GM18951 (cell line): Measurements from ENCODE around the gene TRIM33.
"Not testable (repeated sequence)": the region's sequence is repeated elsewhere in the genome, so short reads cannot be mapped to it uniquely, and the experiment has no call there.

Experiments
- POLR2A ChIP-seq: IDR thresholded peaks from 4 replicates; pipeline ENCODE4 v1.6.1; 2011; ENCODE audit warnings: mild to moderate bottlenecking; ENCODE audit not compliant: insufficient read length, insufficient read depth; ENCODE audit errors: extremely low read depth
- in situ Hi-C: fragments of 300-500 bp; cut with MboI; formaldehyde crosslinking; loops from one replicate; pipeline ENCODE4 v1.12.0; 2022; ENCODE audit warnings: low sequenced_read_pairs, mixed read lengths, inconsistent platforms; ENCODE audit not compliant: unreplicated experiment

Gene TRIM33

DNA sequence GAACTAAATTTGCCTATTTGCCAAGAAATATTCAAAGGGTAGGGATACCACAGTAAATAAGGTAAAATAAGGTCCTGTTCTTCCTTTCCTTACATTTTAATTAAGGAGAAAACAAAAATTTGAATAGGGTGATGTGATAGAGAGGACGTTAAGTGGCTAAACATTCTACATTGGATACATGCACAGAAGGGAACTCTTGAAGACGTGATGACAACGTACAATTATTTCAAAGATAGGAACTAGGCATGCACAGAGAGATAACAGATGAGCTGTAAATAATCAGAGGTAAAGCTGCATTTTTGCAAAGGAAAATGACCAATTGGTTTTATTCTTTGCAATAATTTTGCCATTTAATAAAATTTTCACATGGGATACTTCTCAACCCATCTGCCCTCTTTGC is 69.7 kb downstream of the TRIM33 start:
- in situ Hi-C loops, result no loop called here
- TF ChIP-seq POLR2A, result no peak

DNA sequence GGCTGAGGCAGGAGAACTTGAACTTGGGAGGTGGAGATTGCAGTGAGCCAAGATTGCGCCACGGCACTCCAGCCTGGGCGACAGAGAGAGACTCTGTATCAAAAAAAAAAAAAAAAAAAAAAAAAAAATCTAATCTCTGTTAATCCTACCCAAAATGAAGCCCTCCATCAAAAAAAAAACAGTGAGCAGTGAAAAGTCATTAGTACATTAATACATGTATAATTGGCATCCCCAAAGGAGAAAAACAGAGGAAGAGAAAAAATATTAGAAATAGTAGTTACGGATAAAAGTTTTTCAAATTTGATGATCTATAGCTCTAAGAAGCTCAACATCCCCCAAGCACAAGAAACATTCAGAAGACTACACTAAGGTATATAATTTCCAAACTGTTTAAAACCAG is 71.6 kb downstream of the TRIM33 start:
- in situ Hi-C loops, result no loop called here
- TF ChIP-seq POLR2A, result no peak

DNA sequence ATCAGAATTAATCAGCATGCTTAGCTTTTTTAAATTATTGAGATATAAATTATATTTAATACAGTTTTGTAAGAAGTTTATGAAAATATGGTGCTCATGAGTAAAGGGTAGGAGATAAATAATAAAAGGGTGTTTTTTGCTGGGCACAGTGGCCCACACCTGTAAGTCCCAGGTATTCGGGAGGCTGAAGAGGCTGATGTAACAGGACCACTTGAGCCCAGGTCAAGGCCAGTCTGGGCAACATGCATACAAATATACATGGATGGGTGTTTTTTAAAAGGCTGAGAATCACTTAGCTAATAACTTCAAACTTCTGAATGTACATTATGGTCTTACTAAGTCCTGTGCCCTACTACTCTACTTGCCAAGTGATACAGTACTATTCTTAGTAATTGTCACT is 73.2 kb downstream of the TRIM33 start:
- in situ Hi-C loops, result no loop called here
- TF ChIP-seq POLR2A, result no peak

DNA sequence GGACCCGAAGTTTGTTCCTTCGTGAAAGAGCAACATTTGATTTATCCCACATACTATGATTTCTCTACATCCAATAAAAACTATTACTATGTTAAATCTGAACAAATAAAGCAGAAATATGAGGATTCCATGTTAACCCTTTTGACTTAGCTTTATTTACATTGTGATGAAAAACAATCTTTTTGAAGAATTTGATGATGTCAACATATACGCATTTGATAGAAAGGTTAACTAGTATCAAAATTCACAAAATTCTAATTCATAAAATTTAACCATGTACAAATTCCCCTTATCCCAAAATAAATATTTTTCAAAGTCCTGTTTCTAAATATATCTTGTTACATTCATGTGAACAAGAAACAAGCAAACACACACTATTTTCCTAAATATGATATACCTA is 74.2 kb downstream of the TRIM33 start:
- no peak for TF ChIP-seq POLR2A
- in situ Hi-C loops, result no loop called here

DNA sequence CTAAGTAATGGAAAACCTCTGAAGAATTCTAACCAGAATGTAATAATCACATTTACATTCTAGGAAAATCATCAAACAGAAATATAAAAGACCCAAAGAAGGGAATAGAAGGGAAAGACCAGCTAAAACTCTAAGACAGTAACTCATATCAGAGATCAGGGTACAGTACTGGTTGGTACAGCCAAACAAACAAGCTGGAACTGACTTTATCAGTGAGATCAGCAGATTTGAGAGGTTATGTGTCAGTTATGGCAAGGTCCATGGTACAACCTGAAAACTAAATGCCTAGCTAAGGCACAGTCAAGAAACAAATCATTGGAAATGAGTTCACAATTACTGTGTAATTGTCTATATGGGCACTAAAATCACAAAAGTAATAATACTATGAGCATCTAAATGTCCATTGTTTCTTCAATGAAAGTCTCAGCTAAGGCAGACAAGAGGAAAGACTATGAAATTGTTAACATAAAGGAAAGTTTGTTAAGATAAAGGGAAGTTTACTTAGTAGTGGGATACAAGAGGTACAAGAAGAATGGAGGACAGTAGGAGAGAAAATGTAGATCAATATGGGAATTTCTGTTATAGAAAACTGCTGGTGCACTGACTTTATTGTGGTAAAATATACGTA is 75.8 kb downstream of the TRIM33 start:
- in situ Hi-C loops, result no loop called here
- no peak for TF ChIP-seq POLR2A

DNA sequence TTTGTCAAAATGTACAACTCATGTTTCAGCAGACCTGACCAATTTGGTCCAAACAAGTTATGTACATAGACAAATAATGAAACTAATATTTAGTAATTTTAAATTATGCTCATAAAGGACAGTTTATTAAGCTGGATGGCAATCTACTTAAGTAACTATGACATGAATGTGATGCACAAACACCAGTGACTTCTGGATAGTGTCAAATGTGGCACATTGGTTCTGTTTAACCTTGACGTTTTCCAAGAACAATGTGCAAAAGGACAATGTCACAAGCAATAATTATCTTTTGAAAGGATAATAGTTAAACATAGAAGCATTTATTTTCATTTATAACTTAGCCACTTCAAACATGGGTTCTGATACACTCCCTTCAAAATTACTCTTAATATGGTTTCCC is 80.0 kb downstream of the TRIM33 start:
- no peak for TF ChIP-seq POLR2A
- in situ Hi-C loops, result no loop called here

DNA sequence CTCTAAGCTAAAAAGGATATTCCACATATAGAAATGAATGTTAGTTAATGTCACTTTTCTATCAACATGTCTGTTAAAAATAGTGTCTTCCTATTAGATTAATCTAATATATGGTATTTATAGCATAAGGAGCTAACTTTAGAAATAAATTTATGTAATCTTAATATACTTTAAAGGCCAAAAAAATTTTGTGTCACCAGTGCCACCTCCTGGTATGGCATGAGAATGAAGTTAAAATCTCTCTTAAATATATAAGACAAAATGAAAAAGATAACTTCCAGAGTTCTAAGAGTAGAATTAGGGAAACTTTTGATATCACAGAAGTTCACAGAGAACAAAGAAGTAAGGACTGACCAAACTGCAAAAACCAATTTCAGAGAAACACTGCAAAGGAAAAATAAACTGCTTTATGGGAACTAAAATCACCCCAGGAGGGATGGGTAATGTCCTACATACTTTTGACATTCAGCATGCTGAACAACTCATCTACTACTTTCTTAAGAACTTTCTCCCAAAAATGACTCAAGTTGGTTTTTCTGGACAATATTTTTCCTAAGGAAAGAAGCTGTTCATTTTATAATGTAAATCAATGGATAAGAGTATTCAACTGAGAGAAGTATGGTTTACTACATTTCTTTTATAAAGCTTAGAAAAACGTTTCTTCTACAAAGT is 82.8 kb downstream of the TRIM33 start:
- in situ Hi-C loops, result no loop called here
- no peak for TF ChIP-seq POLR2A

DNA sequence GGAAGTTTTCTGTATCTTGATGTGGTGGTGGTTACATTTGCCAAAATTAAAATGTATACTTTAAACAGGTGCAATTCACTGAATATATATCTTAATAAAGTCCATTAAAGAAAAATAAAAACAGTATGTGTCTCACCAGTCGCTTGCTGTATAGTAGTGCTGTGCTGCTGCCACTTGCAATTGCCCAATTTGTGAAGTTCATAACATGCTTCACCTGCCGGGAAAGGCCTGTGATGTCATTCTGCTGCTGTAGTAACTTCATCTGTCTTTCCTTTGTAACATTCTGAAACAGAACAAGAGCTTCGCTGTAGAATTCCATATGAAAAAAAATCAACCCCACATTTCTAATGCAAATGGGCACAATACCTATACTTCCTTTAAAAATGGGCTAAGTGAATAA is 83.4 kb downstream of the TRIM33 start:
- TF ChIP-seq POLR2A, result no peak
- in situ Hi-C loops, result no loop called here

DNA sequence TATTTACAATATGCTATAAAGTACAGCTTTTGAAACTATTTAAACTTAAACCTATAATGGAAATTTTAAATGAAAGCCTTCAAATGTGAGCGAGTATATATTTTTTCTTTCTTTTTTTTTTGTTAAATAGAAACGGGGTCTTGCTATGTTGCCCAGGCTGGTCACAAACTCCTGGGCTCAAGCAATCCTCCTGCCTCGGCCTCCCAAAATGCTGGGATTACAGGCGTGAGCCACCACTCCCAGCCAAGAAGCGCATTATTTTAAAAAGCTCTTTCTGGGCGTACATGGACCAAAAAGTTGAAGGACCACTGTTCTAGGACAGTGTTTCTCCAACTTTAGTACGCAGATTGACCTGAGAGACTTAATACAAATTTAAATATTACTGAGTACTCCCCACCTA is 87.5 kb downstream of the TRIM33 start:
- TF ChIP-seq POLR2A, result no peak
- in situ Hi-C loops, result no loop called here

DNA sequence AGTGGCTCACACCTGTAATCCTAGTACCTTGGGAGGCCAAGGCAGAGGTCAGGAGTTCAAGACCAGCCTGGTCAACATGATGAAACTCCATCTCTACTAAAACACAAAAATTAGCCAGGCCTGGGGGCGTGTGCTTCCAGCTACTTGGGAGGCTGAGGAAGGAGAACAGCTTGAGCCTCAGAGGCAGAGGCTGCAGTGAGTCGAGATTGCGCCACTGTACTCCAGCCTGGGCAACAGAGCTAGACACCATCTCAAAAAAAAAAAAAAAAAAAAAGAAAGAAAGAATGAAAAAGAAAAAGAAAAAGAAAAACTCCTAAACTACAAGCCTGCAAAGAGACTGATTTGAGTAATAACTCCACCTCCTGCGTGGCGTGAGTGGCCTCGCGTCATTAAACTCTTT is 92.1 kb downstream of the TRIM33 start:
- in situ Hi-C loops, result not testable (repeated sequence)

DNA sequence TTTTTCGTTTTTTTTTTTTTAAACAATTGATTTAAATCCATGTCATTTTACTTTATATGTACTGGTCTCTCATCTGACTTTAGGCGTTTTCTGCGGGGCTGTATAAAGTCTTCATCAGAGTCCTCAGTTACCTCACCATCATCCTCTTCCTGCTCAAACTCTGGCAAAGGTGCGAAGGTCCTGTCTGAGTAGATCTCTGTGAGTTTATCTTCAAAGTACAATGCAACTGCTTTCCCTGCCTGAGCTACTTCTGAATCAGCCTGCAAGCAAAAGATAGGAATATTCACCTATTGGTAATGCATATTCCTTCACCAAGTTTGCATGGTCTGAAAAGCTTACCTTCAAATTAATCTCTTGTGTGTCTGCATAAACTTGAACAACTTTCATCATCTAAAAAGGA is 113.4 kb downstream of the TRIM33 start:
- in situ Hi-C loops, result no loop called here
- no peak for TF ChIP-seq POLR2A

DNA sequence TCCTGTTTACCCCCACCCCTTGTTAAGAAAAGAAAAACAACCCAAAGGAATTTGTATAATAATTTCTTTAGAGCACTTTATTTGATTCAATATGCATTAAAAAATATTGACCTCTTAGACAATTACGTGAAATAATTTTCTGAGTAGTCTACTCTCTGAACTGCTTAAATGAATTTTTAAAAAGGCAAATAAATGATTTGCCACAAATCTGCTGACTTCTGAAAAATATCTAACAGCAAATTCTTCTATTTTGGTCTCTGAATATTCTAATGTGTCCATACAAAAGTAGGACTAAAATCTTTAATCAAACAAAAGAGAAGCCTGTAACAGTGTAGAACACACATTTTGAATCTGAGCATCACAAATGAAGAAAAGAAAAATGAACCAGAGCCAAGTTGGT is 115.1 kb downstream of the TRIM33 start:
- in situ Hi-C loops, result no loop called here
- TF ChIP-seq POLR2A, result no peak

DNA sequence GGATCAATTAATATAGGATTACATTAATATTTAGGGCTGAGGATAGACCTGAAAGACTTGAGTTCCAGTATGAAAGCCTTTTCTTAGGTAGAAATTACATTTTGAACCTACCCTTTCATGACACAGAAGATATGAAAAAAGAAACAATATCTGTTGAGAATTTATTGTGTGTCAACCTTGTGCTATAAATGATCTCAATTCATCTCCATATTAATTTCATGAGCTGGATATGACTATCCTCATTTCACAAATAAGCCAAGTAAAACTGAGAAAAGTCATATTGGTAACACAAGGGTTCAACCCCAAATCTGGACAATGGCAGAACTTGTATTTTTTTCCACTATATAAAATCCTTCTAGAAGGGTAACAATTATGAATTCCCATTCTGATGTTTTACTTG is 120.0 kb downstream of the TRIM33 start:
- no peak for TF ChIP-seq POLR2A
- in situ Hi-C loops, result no loop called here

DNA sequence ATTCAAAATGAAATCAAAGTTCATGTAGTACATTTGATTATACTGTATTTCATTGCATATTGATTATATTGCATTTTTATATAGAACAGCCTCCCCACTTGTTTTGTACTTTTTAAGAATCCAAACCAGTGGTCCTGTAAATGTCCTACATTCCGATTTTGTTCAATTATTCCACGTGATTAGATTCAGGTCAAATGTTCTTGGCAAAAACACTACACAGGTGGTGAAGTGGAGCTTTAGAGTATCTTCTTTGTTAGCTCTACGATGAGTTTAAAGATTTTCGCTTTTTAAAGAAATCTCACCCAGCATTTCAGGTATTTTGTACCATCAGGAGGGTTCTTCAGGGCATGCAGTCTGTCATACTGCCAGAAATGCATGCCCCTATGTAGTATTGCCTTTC is 120.6 kb downstream of the TRIM33 start:
- no peak for TF ChIP-seq POLR2A
- in situ Hi-C loops, result no loop called here
